RWPE2 (cell line): Measurements from ENCODE around the gene CCT6A.
"Not testable (repeated sequence)": the region's sequence is repeated elsewhere in the genome, so short reads cannot be mapped to it uniquely, and the experiment has no call there.

Experiments
- ATAC-seq: fragments of 200-7000 bp; cut with Tn5 transposase; 3 replicates; pipeline ENCODE4 v1.9.1; 2021; ENCODE audit warnings: low read depth
- DNase-seq: peaks from one replicate; pipeline ENCODE4 v3.0.0-alpha.2; 2020; ENCODE audit warnings: low spot score
- H3K27ac ChIP-seq: fragments of 450-650 bp; 2 replicates; pipeline ENCODE4 v1.5.1; 2017; ENCODE audit warnings: mild to moderate bottlenecking; ENCODE audit not compliant: poor library complexity, severe bottlenecking
- H3K27me3 ChIP-seq: fragments of 250-450 bp; sonication (Bioruptor Pico); 2 replicates; pipeline ENCODE4 v1.5.1; 2021; ENCODE audit warnings: mild to moderate bottlenecking, moderate library complexity; ENCODE audit not compliant: insufficient read depth, poor library complexity, severe bottlenecking
- H3K36me3 ChIP-seq: fragments of 250-450 bp; sonication (Bioruptor Pico); 2 replicates; pipeline ENCODE4 v1.5.1; 2020; ENCODE audit warnings: low read depth, mild to moderate bottlenecking, moderate library complexity
- H3K4me1 ChIP-seq: fragments of 250-450 bp; sonication (Bioruptor Pico); 2 replicates; pipeline ENCODE4 v1.5.1; 2021; ENCODE audit warnings: mild to moderate bottlenecking, moderate library complexity; ENCODE audit not compliant: insufficient read depth, poor library complexity, severe bottlenecking
- H3K4me3 ChIP-seq: fragments of 250-450 bp; sonication (Bioruptor Pico); 2 replicates; pipeline ENCODE4 v1.5.1; 2021; ENCODE audit warnings: mild to moderate bottlenecking, moderate library complexity; ENCODE audit not compliant: severe bottlenecking
- H3K9me3 ChIP-seq: fragments of 250-450 bp; sonication (Bioruptor Pico); 2 replicates; pipeline ENCODE4 v1.5.1; 2021; ENCODE audit warnings: mild to moderate bottlenecking, moderate library complexity; ENCODE audit not compliant: severe bottlenecking
- TF ChIP-seq, protein P1 (sequence below): fragments of 450-650 bp; IDR thresholded peaks from one replicate; pipeline ENCODE4 v1.5.1; 2017; ENCODE audit warnings: mild to moderate bottlenecking, moderate library complexity; ENCODE audit not compliant: poor library complexity, severe bottlenecking

The CCT6A gene

DNA sequence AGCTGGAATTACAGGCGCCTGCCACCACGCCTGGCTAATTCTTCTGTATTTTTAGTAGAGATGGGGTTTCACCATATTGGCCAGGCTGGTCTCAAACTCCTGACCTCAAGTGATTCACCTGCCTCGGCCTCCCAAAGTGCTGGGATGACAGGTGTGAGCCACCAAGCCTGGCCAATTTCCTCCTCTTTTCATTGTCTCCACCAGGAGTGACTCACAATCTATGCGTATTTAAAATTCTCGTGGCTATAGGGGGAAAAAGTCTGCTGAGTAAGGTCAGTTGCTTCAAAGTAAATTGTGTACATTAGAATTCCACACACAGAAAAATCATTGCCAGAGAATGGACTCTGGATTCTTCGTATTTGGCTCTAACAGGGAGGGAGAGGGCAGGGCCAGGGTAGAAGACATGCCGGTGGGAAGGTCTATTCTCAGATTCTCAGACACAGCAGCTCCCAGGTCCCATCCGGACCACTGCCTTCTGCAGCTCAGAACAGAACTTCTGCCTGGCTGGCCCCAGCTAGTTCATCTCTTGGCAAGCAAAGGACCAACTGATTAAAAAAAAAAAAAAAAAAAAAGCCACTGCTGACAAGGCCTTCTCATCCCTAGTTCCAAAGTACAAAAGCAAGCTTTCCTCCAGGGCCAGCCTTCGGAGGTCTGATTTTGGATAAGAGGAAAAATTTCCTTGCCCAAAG, 22.5 kb upstream of the CCT6A start:
- Histone ChIP-seq H3K4me1 (peaks cover 5% of the 10 kb centered on the region), H3K27me3 (no peaks in the 10 kb centered on the region), H3K4me3 (no peak overlapping the region), H3K9me3 (no peaks in the 10 kb centered on the region), H3K27ac (no peak overlapping the region), H3K36me3 (peaks cover 65% of the 10 kb centered on the region)
- DNase-seq, result no peak
- TF ChIP-seq, protein P1, sequence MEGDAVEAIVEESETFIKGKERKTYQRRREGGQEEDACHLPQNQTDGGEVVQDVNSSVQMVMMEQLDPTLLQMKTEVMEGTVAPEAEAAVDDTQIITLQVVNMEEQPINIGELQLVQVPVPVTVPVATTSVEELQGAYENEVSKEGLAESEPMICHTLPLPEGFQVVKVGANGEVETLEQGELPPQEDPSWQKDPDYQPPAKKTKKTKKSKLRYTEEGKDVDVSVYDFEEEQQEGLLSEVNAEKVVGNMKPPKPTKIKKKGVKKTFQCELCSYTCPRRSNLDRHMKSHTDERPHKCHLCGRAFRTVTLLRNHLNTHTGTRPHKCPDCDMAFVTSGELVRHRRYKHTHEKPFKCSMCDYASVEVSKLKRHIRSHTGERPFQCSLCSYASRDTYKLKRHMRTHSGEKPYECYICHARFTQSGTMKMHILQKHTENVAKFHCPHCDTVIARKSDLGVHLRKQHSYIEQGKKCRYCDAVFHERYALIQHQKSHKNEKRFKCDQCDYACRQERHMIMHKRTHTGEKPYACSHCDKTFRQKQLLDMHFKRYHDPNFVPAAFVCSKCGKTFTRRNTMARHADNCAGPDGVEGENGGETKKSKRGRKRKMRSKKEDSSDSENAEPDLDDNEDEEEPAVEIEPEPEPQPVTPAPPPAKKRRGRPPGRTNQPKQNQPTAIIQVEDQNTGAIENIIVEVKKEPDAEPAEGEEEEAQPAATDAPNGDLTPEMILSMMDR, result no peak
- no peak for ATAC-seq

DNA sequence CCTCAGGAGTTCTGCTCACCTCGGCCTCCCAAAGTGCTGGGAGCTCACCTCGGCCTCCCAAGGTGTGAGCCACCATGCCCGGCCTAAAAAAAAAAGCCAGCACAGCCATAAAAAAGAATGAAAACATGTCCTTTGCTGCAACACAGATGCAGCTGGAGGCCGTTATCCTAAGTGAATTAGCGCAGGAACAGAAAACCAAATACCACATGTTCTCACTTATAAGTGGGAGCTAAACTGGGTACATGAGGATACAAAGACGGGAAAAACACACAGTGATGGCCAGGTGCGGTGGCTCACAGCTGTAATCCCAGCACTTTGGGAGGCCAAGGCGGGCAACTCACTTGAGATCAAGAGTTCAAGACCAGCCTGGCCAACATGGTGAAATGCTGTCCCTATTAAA, 21.2 kb upstream of the CCT6A start:
- no peak overlapping the region for H3K4me3 ChIP-seq
- TF ChIP-seq, protein P1, result no peak
- no peak overlapping the region for H3K27ac ChIP-seq
- DNase-seq (no peak), ATAC-seq (no peak)
- H3K4me1 ChIP-seq, result peaks cover 5% of the 10 kb centered on the region
- peaks cover 61% of the 10 kb centered on the region for H3K36me3 ChIP-seq
- H3K27me3 ChIP-seq, result no peaks in the 10 kb centered on the region
- H3K9me3 ChIP-seq, result no peaks in the 10 kb centered on the region

DNA sequence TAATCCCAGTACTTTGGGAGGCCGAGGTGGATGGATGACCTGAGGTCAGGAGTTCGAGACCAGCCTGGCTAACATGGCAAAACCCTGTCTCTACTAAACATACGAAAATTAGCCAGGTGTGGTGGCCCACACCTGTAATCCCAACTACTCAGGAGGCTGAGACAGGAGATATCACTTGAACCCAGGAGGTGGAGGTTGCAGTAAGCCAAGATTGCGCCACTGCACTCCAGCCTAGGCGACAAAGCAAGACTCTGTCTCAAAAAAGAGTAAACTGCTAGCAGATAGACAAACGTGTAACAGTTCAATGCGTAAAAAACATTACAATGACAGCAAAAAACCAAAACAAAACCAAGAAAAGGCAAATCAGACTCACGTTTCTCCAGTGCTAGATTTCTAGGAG, 20.0 kb upstream of the CCT6A start:
- not testable (repeated sequence) for DNase-seq, H3K27me3 ChIP-seq, H3K27ac ChIP-seq, H3K9me3 ChIP-seq, ATAC-seq, H3K4me1 ChIP-seq, H3K4me3 ChIP-seq
- peaks cover 49% of the 10 kb centered on the region for H3K36me3 ChIP-seq

DNA sequence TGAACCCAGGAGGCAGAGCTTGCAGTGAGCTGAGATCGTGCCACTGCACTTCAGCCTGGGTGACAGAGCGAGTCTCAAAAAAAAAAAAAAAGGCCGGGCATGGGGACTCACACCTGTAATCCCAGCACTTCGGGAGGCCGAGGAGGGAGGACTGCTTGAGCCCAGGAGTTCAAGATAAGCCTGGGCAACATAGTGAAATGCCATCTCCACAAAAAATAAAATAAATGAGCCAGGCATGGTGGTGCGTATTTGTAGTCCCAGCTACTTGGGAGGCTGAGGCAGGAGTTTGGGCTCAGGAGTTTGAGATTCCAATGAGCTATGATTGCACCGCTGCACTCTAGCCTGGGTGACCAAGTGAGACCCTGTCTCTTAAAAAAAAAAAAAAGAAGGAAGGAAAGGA, 19.0 kb upstream of the CCT6A start:
- H3K27me3 ChIP-seq, H3K9me3 ChIP-seq, H3K4me3 ChIP-seq, H3K4me1 ChIP-seq, H3K27ac ChIP-seq, ATAC-seq, DNase-seq: not testable (repeated sequence)
- H3K36me3 ChIP-seq, result peaks cover 40% of the 10 kb centered on the region

DNA sequence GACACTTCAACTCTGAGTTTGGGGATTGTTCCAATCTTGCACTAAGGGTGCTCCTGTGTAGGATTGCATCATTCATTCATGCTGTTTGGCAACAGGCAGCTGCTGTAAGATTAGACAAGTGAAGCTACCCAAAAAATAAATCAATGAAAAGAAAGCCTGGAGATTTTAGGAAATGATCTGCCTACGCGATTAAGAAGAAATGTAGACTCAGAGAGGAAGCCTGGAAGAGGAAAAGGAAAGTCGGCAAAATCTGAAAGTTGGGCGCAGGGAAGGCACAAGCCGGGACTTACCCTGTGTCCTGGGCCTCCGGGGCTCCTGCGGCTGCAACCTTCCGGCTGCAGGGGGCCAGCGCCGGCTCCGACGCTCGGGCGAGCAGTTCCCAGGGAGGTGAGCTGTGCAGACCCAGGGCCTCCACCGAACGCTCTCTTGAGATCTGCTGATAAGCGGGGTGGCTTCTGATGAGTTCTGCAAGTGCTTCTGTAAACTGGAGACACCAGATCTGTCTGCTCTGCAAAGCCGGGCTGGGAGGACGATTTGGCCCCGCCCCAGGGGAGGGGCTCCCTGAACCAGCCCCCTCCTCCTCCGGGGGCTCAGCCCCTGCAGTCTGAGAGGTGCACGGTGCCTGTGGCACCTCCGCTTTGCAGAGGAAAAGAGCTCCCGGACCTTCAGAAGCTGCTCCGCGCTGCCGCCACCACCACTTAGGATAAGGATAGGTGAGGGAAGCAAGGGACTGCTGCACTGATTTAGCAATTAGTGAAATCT, 17.7 kb upstream of the CCT6A start:
- Histone ChIP-seq H3K4me3 (peak overlapping the region; percentile 41), H3K4me1 (no peaks in the 10 kb centered on the region), H3K27me3 (no peaks in the 10 kb centered on the region), H3K9me3 (no peaks in the 10 kb centered on the region), H3K27ac (peak overlapping the region; percentile 25), H3K36me3 (peaks cover 36% of the 10 kb centered on the region)
- ATAC-seq, result peak; percentile 93
- TF ChIP-seq, protein P1, result peak; percentile 20
- DNase-seq, result peak; percentile 73

DNA sequence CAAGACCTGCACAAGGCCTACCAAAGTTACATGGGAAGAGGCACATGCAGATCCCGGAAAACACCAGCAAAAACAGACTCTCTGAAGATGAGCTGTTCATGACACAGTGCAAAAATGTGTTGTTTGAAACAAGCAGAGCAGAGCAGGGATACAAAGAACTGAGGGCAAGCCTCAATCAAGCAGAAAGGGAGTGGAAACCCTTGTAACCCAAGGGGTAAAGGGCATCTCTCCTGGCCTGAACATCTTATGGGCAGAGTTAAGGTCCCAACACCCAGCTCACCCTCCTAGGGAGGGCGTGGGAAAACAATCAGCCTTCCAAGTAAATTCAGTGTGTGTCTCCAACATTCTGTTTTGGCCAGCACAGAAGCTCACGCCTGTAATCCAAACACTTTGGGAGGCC, 10.8 kb upstream of the CCT6A start:
- Histone ChIP-seq H3K36me3 (peaks cover 18% of the 10 kb centered on the region), H3K4me3 (no peak overlapping the region), H3K9me3 (no peaks in the 10 kb centered on the region), H3K4me1 (no peaks in the 10 kb centered on the region), H3K27ac (no peak overlapping the region), H3K27me3 (no peaks in the 10 kb centered on the region)
- TF ChIP-seq, protein P1, result no peak
- ATAC-seq, result no peak
- DNase-seq, result no peak

DNA sequence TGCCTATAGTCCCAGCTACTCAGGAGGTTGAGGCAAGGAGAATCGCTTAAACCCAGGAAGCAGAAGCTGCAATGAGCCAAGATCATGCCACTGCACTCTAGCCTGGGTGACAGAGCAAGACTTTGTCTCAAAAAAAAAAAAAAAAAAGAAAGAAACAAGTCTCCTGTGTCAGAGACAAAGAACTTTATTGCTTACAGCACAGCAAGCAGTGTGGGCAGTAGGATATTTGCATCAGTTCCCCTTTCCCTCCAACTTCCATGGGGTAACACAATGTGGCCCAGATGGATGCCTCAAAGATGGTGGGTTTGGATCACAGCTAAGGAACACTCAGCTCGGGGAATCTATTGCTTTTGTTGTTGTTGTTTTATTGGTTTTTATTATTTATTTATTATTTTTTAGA, 5.8 kb upstream of the CCT6A start:
- DNase-seq, H3K4me1 ChIP-seq, ATAC-seq, H3K27me3 ChIP-seq, H3K9me3 ChIP-seq, H3K4me3 ChIP-seq, H3K36me3 ChIP-seq, H3K27ac ChIP-seq: not testable (repeated sequence)
